Measurements from ENCODE around the gene OR2T2.
"Not testable (repeated sequence)": the region's sequence is repeated elsewhere in the genome, so short reads cannot be mapped to it uniquely, and the experiment has no call there.

OR2T2 gene

GRCh38 chr1:248453619-248454018, 8.2 kb downstream of the OR2T2 start:
- DNase-seq = not testable (repeated sequence)

GRCh38 chr1:248455045-248455444, 9.6 kb downstream of the OR2T2 start:
- DNase-seq = not testable (repeated sequence)

- not testable (repeated sequence) for DNase-seq
Observed at GRCh38 chr1:248456635-248457034, 11.2 kb downstream of the OR2T2 start.

- peak; percentile 0 for DNase-seq
Observed at GRCh38 chr1:248459117-248459516, 13.7 kb downstream of the OR2T2 start.

GRCh38 chr1:248471154-248471553, 25.7 kb downstream of the OR2T2 start:
- no peak for DNase-seq

GRCh38 chr1:248472111-248472510, 26.7 kb downstream of the OR2T2 start:
- not testable (repeated sequence) for DNase-seq

GRCh38 chr1:248473051-248473450, 27.6 kb downstream of the OR2T2 start, which contains the start of gene OR2T3:
Gene OR2T3 (plus strand): TSS chr1:248473351. CDS start chr1:248473351, 0 bp downstream.
- DNase-seq = not testable (repeated sequence)

GRCh38 chr1:248475660-248476059, 30.2 kb downstream of the OR2T2 start:
- not testable (repeated sequence) for DNase-seq

- not testable (repeated sequence) for DNase-seq
Observed at GRCh38 chr1:248481686-248482579, 36.5 kb downstream of the OR2T2 start.

GRCh38 chr1:248488289-248488688, 42.9 kb downstream of the OR2T2 start, which contains the start of gene OR2T5:
Gene OR2T5 (plus strand): TSS chr1:248488589. CDS start chr1:248488589, 0 bp downstream.
- DNase-seq = not testable (repeated sequence)

- not testable (repeated sequence) for DNase-seq
Observed at GRCh38 chr1:248496661-248497060, 51.2 kb downstream of the OR2T2 start.

GRCh38 chr1:248500305-248501035, 55.0 kb downstream of the OR2T2 start:
- not testable (repeated sequence) for DNase-seq

All from eye (tissue), 1 donor.